Endothelial cell of umbilical vein (primary cell): Measurements from ENCODE around the gene SETD2. TPM values are rescaled to one million over a fixed set of nuclear protein-coding genes. Genes with fewer than 3 reads are reported as not detected.

Experiments
- BruUV-seq: library from RNA; stranded (reverse); fragments of 400-500 nt; replicated peaks from 2 replicates; lab custom pipeline; 2021; lab: Mats Ljungman, UMichigan
- CTCF ChIA-PET: fragments of 300-600, 350-600 bp; sonication (Branson Sonifier 250); formaldehyde crosslinking; loops from one replicate; lab custom pipeline; 2021; ENCODE audit warnings: antibody characterized with exemption, inconsistent platforms; lab: Charles Lee
- POLR2A ChIA-PET: fragments of 300-600, 350-600 bp; sonication (Branson Sonifier 250); formaldehyde crosslinking; loops from one replicate; lab custom pipeline; 2021; ENCODE audit warnings: antibody characterized with exemption, inconsistent platforms; lab: Charles Lee
- DNase-seq: peaks from one replicate; pipeline ENCODE4 v3.0.0-alpha.2; 2011; ENCODE audit warnings: low read depth, low spot score
- FAIRE-seq: peaks from 2 replicates; lab custom pipeline; 2011; peaks lifted over from hg19 to GRCh38; lab: Jason Lieb, UNC
- H2AFZ ChIP-seq: 2 replicates; pipeline ENCODE4 v1.6.0; 2012; ENCODE audit warnings: low read depth, low read length, control low read depth, inconsistent platforms
- H3K27ac ChIP-seq: 2 replicates; pipeline ENCODE4 v1.5.1; 2011; ENCODE audit warnings: low read depth, mild to moderate bottlenecking, control low read depth, low read length, moderate library complexity; ENCODE audit not compliant: insufficient read depth
- H3K27me3 ChIP-seq, 2 experiments: 2 replicates each; pipeline versions ENCODE4 v1.6.0 to v1.6.1; 2011; ENCODE audit warnings: low read length in 2 of 2, mixed read lengths in 1 of 2; ENCODE audit not compliant: control insufficient read depth in 2 of 2, insufficient read depth in 2 of 2
- H3K36me3 ChIP-seq, 2 experiments: 2 replicates in 1 of 2; 3 replicates in 1 of 2; pipeline ENCODE4 v1.5.1; 2011; ENCODE audit warnings: low read length in 2 of 2, mild to moderate bottlenecking in 1 of 2, moderate library complexity in 1 of 2; ENCODE audit not compliant: control insufficient read depth in 2 of 2, insufficient read depth in 2 of 2; ENCODE audit errors: extremely low read depth in 1 of 2
- H3K4me1 ChIP-seq: 3 replicates; pipeline ENCODE4 v1.5.1; 2011; ENCODE audit warnings: mild to moderate bottlenecking, low read length; ENCODE audit not compliant: control insufficient read depth, insufficient read depth; ENCODE audit errors: extremely low read depth
- H3K4me2 ChIP-seq: 2 replicates; pipeline ENCODE4 v1.6.1; 2011; ENCODE audit warnings: low read length, control low read depth, mixed read lengths; ENCODE audit not compliant: insufficient read depth
- H3K4me3 ChIP-seq, 3 experiments: fragments of 200-600 bp in 1 of 3; sonication (generic), shearing (Covaris generic) in 1 of 3; replicated peaks in 1 of 3; 2 replicates each; pipeline ENCODE4 v1.5.1; 2011 to 2016; ENCODE audit warnings: control low read depth in 3 of 3, low read length in 3 of 3, mild to moderate bottlenecking in 2 of 3, inconsistent platforms in 1 of 3, low read depth in 1 of 3, moderate library complexity in 1 of 3; ENCODE audit not compliant: insufficient read depth in 1 of 3
- H3K79me2 ChIP-seq: 2 replicates; pipeline ENCODE4 v1.6.0; 2012; ENCODE audit warnings: low read length, inconsistent platforms; ENCODE audit not compliant: control insufficient read depth, insufficient read depth
- H3K9ac ChIP-seq: replicated peaks from 2 replicates; pipeline ENCODE3; 2011; ENCODE audit warnings: low read length, control low read depth; ENCODE audit not compliant: insufficient read depth; ENCODE audit errors: extremely low read depth
- H3K9me1 ChIP-seq: replicated peaks from 3 replicates; pipeline ENCODE4 v1.6.0; 2011; ENCODE audit warnings: mild to moderate bottlenecking, low read length; ENCODE audit not compliant: control insufficient read depth, insufficient read depth; ENCODE audit errors: extremely low read depth
- H3K9me3 ChIP-seq: replicated peaks from 2 replicates; pipeline ENCODE4 v1.5.1; 2012; ENCODE audit warnings: low read length, inconsistent platforms; ENCODE audit not compliant: control insufficient read depth, insufficient read depth
- H4K20me1 ChIP-seq: replicated peaks from 2 replicates; pipeline ENCODE3; 2011; ENCODE audit warnings: mild to moderate bottlenecking, low read length; ENCODE audit not compliant: control insufficient read depth, insufficient read depth; ENCODE audit errors: extremely low read depth
- CTCF ChIP-seq, 2 donors: IDR thresholded peaks; 1 replicate in 1 of 2; 2 replicates in 1 of 2; pipeline ENCODE4 v1.5.1; 2011; ENCODE audit warnings: low read length in 2 of 2, mild to moderate bottlenecking in 2 of 2, moderate library complexity in 2 of 2, control low read depth in 1 of 2, inconsistent platforms in 1 of 2, low read depth in 1 of 2; ENCODE audit not compliant: insufficient read depth in 1 of 2; ENCODE audit errors: extremely low read depth in 1 of 2
- EZH2 ChIP-seq: IDR thresholded peaks from 2 replicates; pipeline ENCODE4 v1.6.1; 2012; ENCODE audit warnings: borderline replicate concordance, low read depth, mild to moderate bottlenecking, moderate library complexity, low read length, inconsistent platforms; ENCODE audit not compliant: severe bottlenecking
- FOS ChIP-seq: IDR thresholded peaks from 2 replicates; pipeline ENCODE4 v1.6.1; 2011; ENCODE audit warnings: mild to moderate bottlenecking, low read length, moderate library complexity, borderline replicate concordance; ENCODE audit not compliant: insufficient read depth
- GATA2 ChIP-seq: IDR thresholded peaks from 2 replicates; pipeline ENCODE4 v1.7.0; 2011; ENCODE audit warnings: low read depth, mild to moderate bottlenecking, moderate library complexity, mixed read lengths, low read length; ENCODE audit not compliant: insufficient read length, insufficient read depth
- JUN ChIP-seq: IDR thresholded peaks from 2 replicates; pipeline ENCODE4 v1.6.1; 2011; ENCODE audit warnings: borderline replicate concordance, low read depth; ENCODE audit not compliant: insufficient read length, insufficient read depth
- MAX ChIP-seq: IDR thresholded peaks from 2 replicates; pipeline ENCODE4 v1.6.1; 2011; ENCODE audit not compliant: insufficient read depth, insufficient read length
- MYC ChIP-seq: IDR thresholded peaks from one replicate; pipeline ENCODE4 v1.6.1; 2011; ENCODE audit warnings: mild to moderate bottlenecking, low read depth, low read length
- POLR2A ChIP-seq: IDR thresholded peaks from 2 replicates; pipeline ENCODE4 v1.6.1; 2012; ENCODE audit warnings: low read depth, mild to moderate bottlenecking, control low read depth, low read length
- POLR2AphosphoS5 ChIP-seq: IDR thresholded peaks from 2 replicates; pipeline ENCODE4 v1.6.1; 2012; ENCODE audit warnings: low read depth, mild to moderate bottlenecking, control low read depth, low read length, moderate library complexity; ENCODE audit not compliant: insufficient read depth
- dilution Hi-C: fragments of 300-500 bp; cut with MboI; formaldehyde crosslinking; loops from one replicate; pipeline ENCODE4 v1.15.0; 2019; ENCODE audit warnings: low sequenced_read_pairs; ENCODE audit not compliant: extremely low pct_ligation_motif_present
- intact Hi-C: fragments of 100-400 bp; cut with micrococcal nuclease; formaldehyde crosslinking; loops from one replicate; pipeline ENCODE4 v1.10.0; 2022
- polyA plus RNA-seq, 4 experiments: library from polyadenylated mRNA; depleted of rRNA in 3 of 4; stranded (reverse) in 3 of 4; unstranded in 1 of 4; fragments of >200 nt; gene quantifications; 2 replicates each; pipeline versions ENCODE4 v1.2.1 to v1.2.3, GENCODE V29; 2011 to 2012; ENCODE audit warnings: missing spikeins in 1 of 4
- total RNA-seq: library from RNA; stranded (reverse); gene quantifications from 2 replicates; pipeline ENCODE4 v1.2.3, GENCODE V29; 2021

Gene SETD2
- total and polyA plus RNA-seq, 2 donors (not counting 3 experiments of a cell fraction or from before 2014, with no cell fraction given) = 13.7 to 41.4 TPM

GRCh38 chr3:47047069-47047468 lies 116.8 kb downstream of the SETD2 start:
- H3K9ac ChIP-seq = no peak overlapping the region
- H3K79me2 ChIP-seq = peaks cover 2% of the 10 kb centered on the region
- H3K4me3 ChIP-seq = no peak overlapping the region
- no peaks in the 10 kb centered on the region for H3K9me3 ChIP-seq
- dilution Hi-C loops (no loop called here), intact Hi-C loops (no loop called here)
- H3K4me1 ChIP-seq = no peaks in the 10 kb centered on the region
- H3K27ac ChIP-seq = no peak overlapping the region
- FAIRE-seq (no peak), DNase-seq (peak; percentile 4)
- no peak for TF ChIP-seq GATA2
- no peak for TF ChIP-seq POLR2A
- no peak for TF ChIP-seq MAX
- TF ChIP-seq FOS = no peak
- no peak for TF ChIP-seq JUN
- TF ChIP-seq POLR2AphosphoS5 = no peak
- TF ChIP-seq CTCF (IDR thresholded peaks at IDR 0.05; ENCODE audit: extremely low read depth in 1 of 2, insufficient read depth in 1 of 2, low read depth in 1 of 2, low read length in 2 of 2) = no peak
- TF ChIP-seq MYC = no peak
- TF ChIP-seq EZH2 = no peak
- H3K36me3 ChIP-seq = peaks cover 0 to 4% of the 10 kb centered on the region in 2 experiments
- no peak overlapping the region for H2AFZ ChIP-seq
- H3K4me2 ChIP-seq = no peak overlapping the region
- ChIA-PET POLR2A (interaction anchor here (1.2 kb wide), 1 partner anchor 49 kb away, joined by 4 read pairs; no protein-coding TSS in a partner anchor), CTCF (interaction anchor here (1.3 kb wide), 1 partner anchor 12 kb away, joined by 5 read pairs; no protein-coding TSS in a partner anchor)
- no peaks in the 10 kb centered on the region for H4K20me1 ChIP-seq
- H3K27me3 ChIP-seq = no peaks in the 10 kb centered on the region
- no peaks in the 10 kb centered on the region for H3K9me1 ChIP-seq
- BruUV-seq = no TSS peak
